ENCODE data around the gene TEN1. TPM values are rescaled to one million over a fixed set of nuclear protein-coding genes. Genes with fewer than 3 reads are reported as not detected.

The TEN1 gene
- total RNA-seq, 1 donor from 2014 or later = 4.9 TPM

GRCh38 chr17:76004750-76005262 is 25.8 kb downstream of the TEN1 start:
- no peak for FAIRE-seq
- DNase-seq (ENCODE audit: low spot score in 2 of 2) = no peak

DNA sequence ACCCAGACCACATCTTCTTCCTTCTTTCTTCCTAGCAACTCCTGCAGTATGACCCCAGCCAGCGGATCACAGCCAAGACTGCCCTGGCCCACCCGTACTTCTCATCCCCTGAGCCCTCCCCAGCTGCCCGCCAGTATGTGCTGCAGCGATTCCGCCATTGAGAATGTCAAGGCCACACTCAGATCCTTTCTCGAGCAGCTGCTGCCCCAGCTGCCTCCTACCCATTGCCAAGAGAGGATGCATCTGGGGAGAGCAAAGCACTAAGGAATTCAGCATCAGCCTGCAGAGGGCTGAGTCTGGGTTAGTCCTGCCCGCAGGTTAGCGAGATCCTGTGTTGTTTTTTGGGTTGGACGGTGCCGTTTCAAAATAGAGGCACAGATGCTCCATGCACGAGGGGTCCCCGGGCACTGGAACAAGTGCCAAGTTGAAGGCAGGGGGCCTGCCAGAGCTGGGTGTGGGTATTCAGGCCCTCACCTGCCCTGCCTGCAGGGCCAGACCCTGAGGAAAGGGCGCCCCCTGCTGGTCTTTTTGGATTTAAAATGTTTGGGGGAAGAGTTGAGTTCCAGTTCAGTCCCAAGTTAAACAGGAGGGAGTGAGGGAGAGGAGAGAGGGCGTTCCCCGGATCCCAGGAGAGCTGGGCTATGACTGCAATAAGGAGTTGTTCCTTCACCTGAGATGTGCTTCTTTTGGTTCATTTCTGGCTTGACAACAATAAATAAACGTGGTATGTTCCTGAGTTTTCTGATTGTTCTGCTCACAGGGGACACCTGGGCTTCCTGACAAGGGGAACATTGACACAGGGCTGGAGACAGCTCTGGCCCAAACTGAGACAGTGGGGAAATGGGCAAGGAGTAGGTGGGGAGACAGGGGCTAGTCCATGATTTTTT is 26.5 kb downstream of the TEN1 start:
- FAIRE-seq (no peak), DNase-seq (ENCODE audit: low spot score in 2 of 2) (peak; percentile 78 to 81)

DNA sequence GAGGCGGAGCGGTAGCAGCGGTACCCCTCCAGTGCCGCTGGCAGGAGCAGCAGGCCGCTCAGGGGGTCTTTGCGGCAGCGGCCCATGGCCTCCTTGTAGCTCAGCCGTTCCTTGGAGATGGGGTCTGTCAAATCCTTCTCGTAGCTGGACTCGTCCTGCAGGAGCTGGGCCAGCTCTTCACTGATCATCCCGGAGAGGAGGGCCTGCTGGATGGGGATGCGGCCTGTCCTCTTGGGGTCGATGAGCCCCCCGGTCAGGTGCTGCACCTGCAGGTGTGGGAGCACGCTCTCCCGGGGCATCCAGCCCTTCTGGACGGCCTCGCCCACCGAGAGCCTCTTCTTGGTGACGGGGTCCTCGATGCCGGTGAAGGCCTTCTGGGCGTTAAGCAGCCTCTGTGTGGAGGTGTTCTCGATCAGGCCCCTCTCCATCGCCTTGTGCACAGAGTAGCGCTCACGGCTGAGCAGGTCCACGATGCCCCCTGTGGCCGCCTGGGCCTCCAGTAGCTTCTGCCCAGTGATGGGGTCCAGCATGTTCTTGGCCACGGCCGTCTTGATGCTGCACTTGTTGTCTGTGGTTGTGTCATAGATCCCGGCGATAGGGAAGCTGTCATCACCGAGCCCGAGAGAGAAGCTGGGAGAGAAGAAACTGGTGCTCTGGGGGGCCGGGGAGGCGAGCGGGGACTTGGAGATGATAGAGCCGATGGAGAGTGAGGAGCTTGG is 28.2 kb downstream of the TEN1 start:
- FAIRE-seq (no peak), DNase-seq (ENCODE audit: low spot score in 2 of 2) (no peak)

DNA sequence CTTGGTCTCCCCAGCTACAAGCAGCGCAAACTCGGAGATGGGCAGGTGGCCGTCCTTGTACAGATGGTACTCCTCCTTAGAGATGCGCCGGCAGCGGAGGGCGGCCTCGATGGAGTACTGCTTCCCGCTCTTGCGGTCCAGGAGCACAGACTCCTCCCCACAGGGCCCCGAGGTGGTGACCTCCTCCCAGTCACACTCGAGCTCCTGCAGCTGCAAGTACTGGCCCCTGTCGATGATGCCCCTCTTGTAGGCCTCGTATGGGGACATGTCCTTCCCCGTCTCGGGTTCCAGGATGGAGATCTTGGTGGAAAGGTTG is 28.8 kb downstream of the TEN1 start:
- no peak for FAIRE-seq
- no peak for DNase-seq (ENCODE audit: low spot score in 2 of 2)

DNA sequence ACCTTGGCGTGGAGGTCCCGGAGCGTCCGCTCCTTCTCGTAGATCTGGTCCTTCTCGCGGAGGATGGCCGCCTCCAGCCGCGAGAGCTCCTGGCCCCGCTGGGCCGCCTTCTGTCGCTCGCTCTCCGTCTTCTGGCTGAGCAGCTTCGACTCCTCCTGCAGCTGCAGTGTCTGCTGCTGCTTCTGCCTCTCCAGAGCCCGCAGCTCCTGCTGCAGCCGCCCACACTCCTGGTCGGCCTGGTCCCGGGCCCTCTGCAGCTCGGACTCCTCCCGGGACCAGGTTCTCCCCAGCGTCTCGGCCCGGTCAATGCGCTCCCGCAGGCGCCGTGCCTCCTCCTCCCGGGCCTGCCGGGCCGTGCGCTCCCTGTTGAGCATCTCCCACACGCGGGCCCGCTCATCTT is 29.2 kb downstream of the TEN1 start:
- FAIRE-seq (no peak), DNase-seq (ENCODE audit: low spot score in 2 of 2) (no peak)

- FAIRE-seq = no peak
- DNase-seq (ENCODE audit: low spot score in 2 of 2) = no peak
These were observed 29.8 kb downstream of the TEN1 start for GRCh38 chr17:76008630-76009425.

- FAIRE-seq (no peak), DNase-seq (ENCODE audit: low spot score in 2 of 2) (no peak)
These were observed 30.4 kb downstream of the TEN1 start for GRCh38 chr17:76009447-76009846.

GRCh38 chr17:76009969-76010661 is 31.1 kb downstream of the TEN1 start:
- no peak for FAIRE-seq
- DNase-seq (ENCODE audit: low spot score in 2 of 2) = no peak

GRCh38 chr17:76011951-76012350 is 32.9 kb downstream of the TEN1 start:
- DNase-seq (ENCODE audit: low spot score in 2 of 2) = peak in 1 of 2 donors; percentile 14
- no peak for FAIRE-seq

GRCh38 chr17:76013377-76013932 is 34.4 kb downstream of the TEN1 start:
- DNase-seq (ENCODE audit: low spot score in 2 of 2) (no peak), FAIRE-seq (no peak)

DNA sequence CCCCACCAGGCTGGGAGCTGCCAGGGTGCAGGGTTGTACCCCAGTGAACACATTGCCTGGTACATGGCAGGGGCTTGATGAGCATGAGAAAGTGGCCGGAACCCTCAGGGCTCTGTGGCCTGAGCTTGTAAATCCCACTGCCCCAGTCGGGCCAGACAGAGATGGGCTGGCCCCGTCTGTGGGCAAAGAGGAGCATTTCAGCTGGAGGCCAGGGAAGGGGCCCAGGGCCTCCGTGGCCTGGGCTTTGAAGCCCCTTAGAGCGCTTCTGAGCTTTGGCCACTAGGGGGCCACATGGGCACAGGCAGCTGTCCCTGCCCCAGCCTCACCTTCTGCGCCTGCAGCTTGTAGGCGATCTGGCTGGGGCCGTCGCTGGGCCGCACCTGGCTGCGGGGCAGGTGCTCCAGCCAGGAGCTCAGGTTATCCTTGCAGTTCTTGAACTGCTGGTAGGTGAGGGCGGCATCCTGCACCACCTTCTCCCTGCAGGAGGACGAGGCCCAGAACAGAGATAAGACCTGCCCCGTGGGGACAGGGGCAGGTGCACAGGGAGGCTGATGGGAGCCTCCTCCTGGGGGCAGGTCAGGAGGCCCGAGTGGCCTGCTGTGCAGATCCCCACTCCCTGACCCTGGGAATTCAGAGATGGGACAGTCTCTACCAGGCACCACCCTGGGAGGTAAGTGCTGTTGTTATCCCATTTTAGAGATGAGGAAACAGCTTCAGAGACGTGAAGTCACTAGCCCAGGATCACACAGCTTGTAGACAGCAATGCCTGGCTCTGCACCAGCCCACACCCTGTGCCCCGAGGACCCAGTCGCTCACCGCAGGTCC is 35.3 kb downstream of the TEN1 start:
- FAIRE-seq (no peak), DNase-seq (ENCODE audit: low spot score in 2 of 2) (peak; percentile 75 to 89)

DNA sequence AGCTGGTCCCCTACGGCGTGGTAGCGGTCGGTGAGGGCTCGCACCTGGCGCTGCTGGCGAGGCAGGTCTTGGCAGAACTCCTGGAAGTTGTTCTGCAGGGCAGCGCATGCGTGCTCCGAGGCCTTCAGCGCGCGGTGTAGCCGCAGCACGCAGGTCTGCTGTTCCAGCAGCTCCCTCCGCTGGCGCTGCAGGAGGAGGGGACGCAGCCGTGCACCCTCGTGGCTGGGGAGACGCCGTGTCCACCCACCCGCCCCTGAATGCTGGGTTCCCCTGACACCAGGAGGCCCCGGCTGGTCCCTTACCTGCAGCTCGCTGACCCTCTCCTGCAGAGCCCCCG is 35.9 kb downstream of the TEN1 start:
- no peak for DNase-seq (ENCODE audit: low spot score in 2 of 2)
- no peak for FAIRE-seq

GRCh38 chr17:76017481-76018339 is 38.7 kb downstream of the TEN1 start:
- FAIRE-seq (no peak), DNase-seq (ENCODE audit: low spot score in 2 of 2) (no peak)

- FAIRE-seq (no peak), DNase-seq (ENCODE audit: low spot score in 2 of 2) (no peak)
These were observed 39.3 kb downstream of the TEN1 start for GRCh38 chr17:76018340-76018680.

DNA sequence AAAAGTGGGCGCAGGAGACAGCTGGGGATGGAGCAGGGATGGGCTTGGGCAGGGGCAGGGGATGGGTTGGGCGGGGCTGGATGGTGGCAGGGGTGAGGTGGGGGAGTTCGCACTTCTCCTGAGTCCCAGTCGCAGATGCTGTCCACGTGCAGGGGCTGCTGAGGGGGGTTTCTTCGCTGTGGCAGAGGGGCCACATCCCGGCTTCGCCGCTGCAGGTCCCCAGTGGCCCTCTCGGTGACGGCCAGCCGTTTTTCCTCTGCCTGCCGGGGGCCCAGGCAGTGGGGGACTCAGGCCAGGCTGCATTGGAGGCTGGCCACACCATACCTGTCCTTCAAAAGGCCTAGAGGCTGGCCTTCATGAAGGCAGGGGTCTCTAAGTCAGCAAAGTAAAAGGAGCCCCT is 39.8 kb downstream of the TEN1 start:
- FAIRE-seq (no peak), DNase-seq (ENCODE audit: low spot score in 2 of 2) (no peak)

- no peak for FAIRE-seq
- no peak for DNase-seq (ENCODE audit: low spot score in 2 of 2)
These were observed 40.9 kb downstream of the TEN1 start for GRCh38 chr17:76019833-76020467.

GRCh38 chr17:76022285-76022684 is 43.2 kb downstream of the TEN1 start:
- no peak for DNase-seq (ENCODE audit: low spot score in 2 of 2)
- FAIRE-seq = no peak

Measured in frontal cortex (tissue), 4 donors.